SK-N-SH treated with all-trans-retinoic acid at 6 μM for 48 hours (cell line): Measurements from ENCODE around the gene CBFA2T3.

Experiments
- ATAC-seq: fragments of 200-7000 bp; cut with Tn5 transposase; 3 replicates; pipeline ENCODE4 v1.9.1; 2020; ENCODE audit warnings: mild to moderate bottlenecking, moderate library complexity
- ARNTL ChIP-seq: fragments of 450-650 bp; formaldehyde crosslinking; IDR thresholded peaks from 2 replicates; pipeline ENCODE4 v1.5.0; 2020; ENCODE audit warnings: low read depth, mild to moderate bottlenecking, moderate library complexity, borderline replicate concordance
- BACH2 ChIP-seq: fragments of 250-450 bp; sonication (Bioruptor Pico); IDR thresholded peaks from 2 replicates; pipeline ENCODE4 v1.9.0; 2021; ENCODE audit warnings: mild to moderate bottlenecking, borderline replicate concordance
- CSDC2 ChIP-seq: fragments of 250-450 bp; sonication (Bioruptor Pico); IDR thresholded peaks from 2 replicates; pipeline ENCODE4 v1.5.0; 2020; ENCODE audit warnings: mild to moderate bottlenecking, moderate library complexity
- ESRRG ChIP-seq: fragments of 250-450 bp; sonication (Bioruptor Pico); IDR thresholded peaks from 2 replicates; pipeline ENCODE4 v1.6.1; 2021; ENCODE audit warnings: mild to moderate bottlenecking
- GLIS3 ChIP-seq: fragments of 250-450 bp; sonication (Bioruptor Pico); IDR thresholded peaks from 2 replicates; pipeline ENCODE4 v1.5.0; 2020; ENCODE audit warnings: mild to moderate bottlenecking, moderate library complexity
- OSR1 ChIP-seq: fragments of 250-450 bp; sonication (Bioruptor Pico); IDR thresholded peaks from 2 replicates; pipeline ENCODE4 v1.8.0; 2022; ENCODE audit warnings: moderate library complexity, mild to moderate bottlenecking, inconsistent platforms
- POU6F1 ChIP-seq: fragments of 250-450 bp; sonication (Bioruptor Pico); IDR thresholded peaks from 2 replicates; pipeline ENCODE4 v1.8.0; 2021; ENCODE audit warnings: low read depth, mild to moderate bottlenecking, moderate library complexity, borderline replicate concordance
- PPARA ChIP-seq: fragments of 250-450 bp; sonication (Bioruptor Pico); IDR thresholded peaks from 2 replicates; pipeline ENCODE4 v1.5.0; 2020; ENCODE audit warnings: mild to moderate bottlenecking, borderline replicate concordance
- TOX ChIP-seq: fragments of 250-450 bp; sonication (Bioruptor Pico); IDR thresholded peaks from 2 replicates; pipeline ENCODE4 v1.8.0; 2021; ENCODE audit warnings: mild to moderate bottlenecking, moderate library complexity, borderline replicate concordance
- TSHZ2 ChIP-seq: fragments of 250-450 bp; sonication (Bioruptor Pico); IDR thresholded peaks from 2 replicates; pipeline ENCODE4 v1.5.0; 2020; ENCODE audit warnings: mild to moderate bottlenecking, moderate library complexity
- ZC3H10 ChIP-seq: fragments of 250-450 bp; sonication (Bioruptor Pico); IDR thresholded peaks from 2 replicates; pipeline ENCODE4 v1.5.1; 2021; ENCODE audit warnings: mild to moderate bottlenecking, moderate library complexity
- ZFP3 ChIP-seq: fragments of 250-450 bp; sonication (Bioruptor Pico); IDR thresholded peaks from 2 replicates; pipeline ENCODE4 v1.5.0; 2020; ENCODE audit warnings: mild to moderate bottlenecking, moderate library complexity
- ZFP30 ChIP-seq: fragments of 450-650 bp; formaldehyde crosslinking; IDR thresholded peaks from 2 replicates; pipeline ENCODE4 v1.5.0; 2022; ENCODE audit warnings: mild to moderate bottlenecking, moderate library complexity
- ZNF565 ChIP-seq: fragments of 450-650 bp; formaldehyde crosslinking; conservative IDR thresholded peaks from 2 replicates; pipeline ENCODE4 v1.5.0; 2020; ENCODE audit warnings: low read depth, mild to moderate bottlenecking, moderate library complexity
- ZNF70 ChIP-seq: fragments of 450-650 bp; formaldehyde crosslinking; IDR thresholded peaks from 2 replicates; pipeline ENCODE4 v1.5.0; 2020; ENCODE audit warnings: mild to moderate bottlenecking, moderate library complexity
- ZNF8 ChIP-seq: fragments of 450-650 bp; formaldehyde crosslinking; IDR thresholded peaks from 2 replicates; pipeline ENCODE4 v1.5.0; 2020; ENCODE audit warnings: mild to moderate bottlenecking, moderate library complexity
- TF ChIP-seq, protein P1 (sequence below): fragments of 250-450 bp; sonication (Bioruptor Pico); IDR thresholded peaks from 2 replicates; pipeline ENCODE4 v1.8.0; 2020; ENCODE audit warnings: mild to moderate bottlenecking, moderate library complexity, borderline replicate concordance
- TF ChIP-seq, protein P2 (sequence below): fragments of 250-450 bp; sonication (Bioruptor Pico); IDR thresholded peaks from 2 replicates; pipeline ENCODE4 v1.5.1; 2021; ENCODE audit warnings: mild to moderate bottlenecking, moderate library complexity
- TF ChIP-seq, protein P3 (sequence below): fragments of 250-450 bp; sonication (Bioruptor Pico); IDR thresholded peaks from 2 replicates; pipeline ENCODE4 v1.5.1; 2020; ENCODE audit warnings: low read depth, mild to moderate bottlenecking, moderate library complexity

Gene CBFA2T3

DNA sequence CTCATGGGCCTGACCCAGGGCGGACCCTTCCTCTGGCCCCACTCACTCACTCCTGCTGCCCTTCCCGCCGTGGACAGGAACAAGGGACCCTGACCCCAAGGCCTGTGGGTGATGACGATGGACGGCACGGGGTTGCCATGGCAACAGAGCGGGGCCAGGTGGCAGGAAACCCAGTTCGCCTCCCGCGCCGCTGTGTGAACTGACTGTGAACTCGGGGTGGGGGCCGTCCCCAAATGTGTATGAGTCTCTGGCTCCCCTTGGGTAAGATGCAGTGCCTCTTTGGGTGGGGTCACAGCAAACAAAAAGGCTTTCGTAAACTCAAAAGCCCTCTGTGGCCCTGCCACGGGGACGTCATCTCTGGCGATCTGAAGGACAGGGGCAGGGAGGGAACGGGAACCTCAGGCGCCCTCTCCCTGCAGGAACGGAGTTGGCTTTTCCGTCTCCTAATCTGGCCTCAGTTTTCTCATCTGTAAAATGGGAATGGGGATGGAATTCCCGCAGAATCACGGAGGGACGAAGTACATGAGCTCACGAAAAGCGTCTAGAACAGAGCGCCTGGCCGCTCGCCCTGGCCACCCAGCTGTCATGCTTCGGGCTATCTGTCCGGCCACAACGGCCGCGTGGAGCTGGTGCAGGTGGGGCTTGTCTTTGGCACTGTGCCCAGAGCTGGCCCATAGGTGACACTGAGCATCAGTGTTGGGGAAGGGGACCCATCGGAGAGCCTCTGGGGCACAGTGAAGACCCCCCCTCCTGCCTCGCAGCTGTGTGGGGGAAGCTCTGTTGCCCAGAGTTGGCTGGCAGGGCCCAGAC, 65.7 kb downstream of the CBFA2T3 start:
- TF ChIP-seq, protein P1, sequence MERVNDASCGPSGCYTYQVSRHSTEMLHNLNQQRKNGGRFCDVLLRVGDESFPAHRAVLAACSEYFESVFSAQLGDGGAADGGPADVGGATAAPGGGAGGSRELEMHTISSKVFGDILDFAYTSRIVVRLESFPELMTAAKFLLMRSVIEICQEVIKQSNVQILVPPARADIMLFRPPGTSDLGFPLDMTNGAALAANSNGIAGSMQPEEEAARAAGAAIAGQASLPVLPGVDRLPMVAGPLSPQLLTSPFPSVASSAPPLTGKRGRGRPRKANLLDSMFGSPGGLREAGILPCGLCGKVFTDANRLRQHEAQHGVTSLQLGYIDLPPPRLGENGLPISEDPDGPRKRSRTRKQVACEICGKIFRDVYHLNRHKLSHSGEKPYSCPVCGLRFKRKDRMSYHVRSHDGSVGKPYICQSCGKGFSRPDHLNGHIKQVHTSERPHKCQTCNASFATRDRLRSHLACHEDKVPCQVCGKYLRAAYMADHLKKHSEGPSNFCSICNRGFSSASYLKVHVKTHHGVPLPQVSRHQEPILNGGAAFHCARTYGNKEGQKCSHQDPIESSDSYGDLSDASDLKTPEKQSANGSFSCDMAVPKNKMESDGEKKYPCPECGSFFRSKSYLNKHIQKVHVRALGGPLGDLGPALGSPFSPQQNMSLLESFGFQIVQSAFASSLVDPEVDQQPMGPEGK (CRISPR knock-in tag) = no peak
- no peak for TF ChIP-seq ESRRG (CRISPR knock-in tag)
- no peak for TF ChIP-seq TSHZ2 (CRISPR knock-in tag)
- TF ChIP-seq, protein P2, sequence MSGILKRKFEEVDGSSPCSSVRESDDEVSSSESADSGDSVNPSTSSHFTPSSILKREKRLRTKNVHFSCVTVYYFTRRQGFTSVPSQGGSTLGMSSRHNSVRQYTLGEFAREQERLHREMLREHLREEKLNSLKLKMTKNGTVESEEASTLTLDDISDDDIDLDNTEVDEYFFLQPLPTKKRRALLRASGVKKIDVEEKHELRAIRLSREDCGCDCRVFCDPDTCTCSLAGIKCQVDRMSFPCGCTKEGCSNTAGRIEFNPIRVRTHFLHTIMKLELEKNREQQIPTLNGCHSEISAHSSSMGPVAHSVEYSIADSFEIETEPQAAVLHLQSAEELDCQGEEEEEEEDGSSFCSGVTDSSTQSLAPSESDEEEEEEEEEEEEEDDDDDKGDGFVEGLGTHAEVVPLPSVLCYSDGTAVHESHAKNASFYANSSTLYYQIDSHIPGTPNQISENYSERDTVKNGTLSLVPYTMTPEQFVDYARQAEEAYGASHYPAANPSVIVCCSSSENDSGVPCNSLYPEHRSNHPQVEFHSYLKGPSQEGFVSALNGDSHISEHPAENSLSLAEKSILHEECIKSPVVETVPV (CRISPR knock-in tag) = no peak
- no peak for TF ChIP-seq ARNTL (CRISPR knock-in tag)
- TF ChIP-seq PPARA (CRISPR knock-in tag) = no peak
- no peak for TF ChIP-seq CSDC2 (CRISPR knock-in tag)
- no peak for TF ChIP-seq ZC3H10
- TF ChIP-seq, protein P3, sequence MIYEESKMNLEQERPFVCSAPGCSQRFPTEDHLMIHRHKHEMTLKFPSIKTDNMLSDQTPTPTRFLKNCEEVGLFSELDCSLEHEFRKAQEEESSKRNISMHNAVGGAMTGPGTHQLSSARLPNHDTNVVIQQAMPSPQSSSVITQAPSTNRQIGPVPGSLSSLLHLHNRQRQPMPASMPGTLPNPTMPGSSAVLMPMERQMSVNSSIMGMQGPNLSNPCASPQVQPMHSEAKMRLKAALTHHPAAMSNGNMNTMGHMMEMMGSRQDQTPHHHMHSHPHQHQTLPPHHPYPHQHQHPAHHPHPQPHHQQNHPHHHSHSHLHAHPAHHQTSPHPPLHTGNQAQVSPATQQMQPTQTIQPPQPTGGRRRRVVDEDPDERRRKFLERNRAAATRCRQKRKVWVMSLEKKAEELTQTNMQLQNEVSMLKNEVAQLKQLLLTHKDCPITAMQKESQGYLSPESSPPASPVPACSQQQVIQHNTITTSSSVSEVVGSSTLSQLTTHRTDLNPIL (CRISPR knock-in tag) = no peak
- TF ChIP-seq ZNF70 = no peak
- TF ChIP-seq OSR1 (CRISPR knock-in tag) = no peak
- TF ChIP-seq ZFP30 = no peak
- TF ChIP-seq TOX (CRISPR knock-in tag) = no peak
- TF ChIP-seq ZNF8 = no peak
- TF ChIP-seq ZNF565 (CRISPR knock-in tag) = no peak
- TF ChIP-seq POU6F1 (CRISPR knock-in tag) = no peak
- no peak for TF ChIP-seq GLIS3 (CRISPR knock-in tag)
- ATAC-seq = no peak

DNA sequence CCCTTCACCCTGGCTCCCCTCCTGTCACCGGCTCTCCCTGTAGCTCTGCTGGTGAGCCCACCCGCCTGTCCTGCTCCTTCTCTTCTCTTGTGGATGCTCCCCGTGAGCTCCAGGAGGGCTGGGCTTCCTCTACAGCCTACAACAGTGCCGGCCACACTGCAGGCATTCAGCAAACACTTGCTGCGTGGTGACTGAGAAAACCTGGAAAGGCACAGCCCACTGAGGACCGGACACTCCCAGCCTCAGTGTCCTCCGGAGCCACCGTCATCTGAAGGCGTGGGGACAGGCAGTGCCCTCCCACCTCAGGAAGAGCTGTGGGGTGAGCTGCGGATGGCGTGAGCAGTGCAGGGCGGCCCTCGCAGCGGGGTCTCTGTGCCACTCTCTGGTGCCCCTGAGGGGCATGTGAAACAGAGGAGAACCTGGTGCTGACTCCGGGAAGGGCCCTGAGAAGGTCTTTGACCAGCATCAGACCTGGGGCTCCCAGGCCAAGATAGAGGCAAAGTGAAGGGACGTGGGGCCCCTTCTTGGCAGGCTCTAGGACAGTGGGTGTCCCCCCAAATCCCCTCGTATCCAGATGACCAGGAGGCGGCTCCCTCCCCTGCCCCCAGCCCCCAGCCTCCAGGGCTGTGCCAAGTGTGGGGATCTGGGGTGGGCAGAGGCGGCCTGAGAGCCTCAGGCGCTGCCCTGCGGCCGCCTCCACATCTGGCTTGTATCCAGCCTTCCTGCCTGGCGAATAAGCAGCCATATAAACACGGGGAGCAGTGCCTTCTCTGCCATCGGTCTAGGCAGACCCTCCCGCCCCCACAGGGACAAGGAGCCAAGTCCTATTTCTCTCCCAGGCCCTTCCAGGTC, 66.5 kb downstream of the CBFA2T3 start:
- TF ChIP-seq, protein P3 (CRISPR knock-in tag) = no peak
- TF ChIP-seq POU6F1 (CRISPR knock-in tag) = no peak
- no peak for TF ChIP-seq BACH2 (CRISPR knock-in tag)
- no peak for TF ChIP-seq ZFP3 (CRISPR knock-in tag)
- peak; percentile 27 for ATAC-seq
